Measurements from ENCODE around the gene OLFM4. TPM values are rescaled to one million over a fixed set of nuclear protein-coding genes. Genes with fewer than 3 reads are reported as not detected.

The OLFM4 gene
- total RNA-seq, 1 donor from 2014 or later = not detected

- Mint-ChIP-seq H3K4me1 (ENCODE audit: low read depth, unreplicated experiment) (peaks cover 5% of the 10 kb centered on the region), H3K36me3 (ENCODE audit: low read depth, unreplicated experiment) (no peaks in the 10 kb centered on the region), H3K9me3 (ENCODE audit: unreplicated experiment) (no peaks in the 10 kb centered on the region), H3K4me3 (ENCODE audit: unreplicated experiment) (no peak overlapping the region), H3K27ac (ENCODE audit: unreplicated experiment) (no peak overlapping the region), H3K27me3 (ENCODE audit: low read depth, unreplicated experiment) (no peaks in the 10 kb centered on the region)
- Histone ChIP-seq H3K27me3 (ENCODE audit: insufficient read depth, low read length) (no peaks in the 10 kb centered on the region), H4K20me1 (ENCODE audit: insufficient read depth, low read length) (no peaks in the 10 kb centered on the region), H3K36me3 (ENCODE audit: insufficient read depth, low read length) (no peaks in the 10 kb centered on the region), H3K4me3 (ENCODE audit: insufficient read depth, low read depth, low read length) (no peak overlapping the region), H2AFZ (ENCODE audit: low read depth, low read length) (no peak overlapping the region), H3K79me2 (ENCODE audit: insufficient read depth, low read length) (no peaks in the 10 kb centered on the region), H3K27ac (ENCODE audit: low read depth, low read length) (no peak overlapping the region), H3K9me3 (ENCODE audit: insufficient read depth, low read depth, low read length) (peaks cover 3% of the 10 kb centered on the region), H3K4me1 (ENCODE audit: insufficient read depth, low read length) (no peaks in the 10 kb centered on the region), H3K9ac (ENCODE audit: low read length) (no peak overlapping the region), H3K4me2 (ENCODE audit: low read length) (no peak overlapping the region)
- DNase-seq (ENCODE audit: low read depth) (no peak), FAIRE-seq (no peak)
- TF ChIP-seq EZH2 (IDR thresholded peaks at IDR 0.05; ENCODE audit: insufficient read depth, low read length) = no peak
- no peak for TF ChIP-seq CTCF (IDR thresholded peaks at IDR 0.05; ENCODE audit: insufficient read depth, low read depth, low read length)
Observed at GRCh38 chr13:52991344-52992020, 37.1 kb upstream of the OLFM4 start.

GRCh38 chr13:52992110-52992509 lies 36.5 kb upstream of the OLFM4 start:
- Histone ChIP-seq H2AFZ (ENCODE audit: low read depth, low read length) (no peak overlapping the region), H3K79me2 (ENCODE audit: insufficient read depth, low read length) (no peaks in the 10 kb centered on the region), H3K9ac (ENCODE audit: low read length) (no peak overlapping the region), H3K9me3 (ENCODE audit: insufficient read depth, low read depth, low read length) (peaks cover 3% of the 10 kb centered on the region), H3K27me3 (ENCODE audit: insufficient read depth, low read length) (no peaks in the 10 kb centered on the region), H3K4me1 (ENCODE audit: insufficient read depth, low read length) (no peaks in the 10 kb centered on the region), H3K27ac (ENCODE audit: low read depth, low read length) (no peak overlapping the region), H3K36me3 (ENCODE audit: insufficient read depth, low read length) (no peaks in the 10 kb centered on the region), H3K4me3 (ENCODE audit: insufficient read depth, low read depth, low read length) (no peak overlapping the region), H4K20me1 (ENCODE audit: insufficient read depth, low read length) (no peaks in the 10 kb centered on the region), H3K4me2 (ENCODE audit: low read length) (no peak overlapping the region)
- H3K4me1 Mint-ChIP-seq (ENCODE audit: low read depth, unreplicated experiment) = peaks cover 5% of the 10 kb centered on the region
- no peak overlapping the region for H3K27ac Mint-ChIP-seq (ENCODE audit: unreplicated experiment)
- no peaks in the 10 kb centered on the region for H3K36me3 Mint-ChIP-seq (ENCODE audit: low read depth, unreplicated experiment)
- TF ChIP-seq EZH2 (IDR thresholded peaks at IDR 0.05; ENCODE audit: insufficient read depth, low read length) (no peak), CTCF (IDR thresholded peaks at IDR 0.05; ENCODE audit: insufficient read depth, low read depth, low read length) (no peak)
- DNase-seq (ENCODE audit: low read depth) = no peak
- no peaks in the 10 kb centered on the region for H3K27me3 Mint-ChIP-seq (ENCODE audit: low read depth, unreplicated experiment)
- H3K9me3 Mint-ChIP-seq (ENCODE audit: unreplicated experiment) = no peaks in the 10 kb centered on the region
- no peak overlapping the region for H3K4me3 Mint-ChIP-seq (ENCODE audit: unreplicated experiment)
- no peak for FAIRE-seq

- TF ChIP-seq CTCF (IDR thresholded peaks at IDR 0.05; ENCODE audit: insufficient read depth, low read depth, low read length) (no peak), EZH2 (IDR thresholded peaks at IDR 0.05; ENCODE audit: insufficient read depth, low read length) (no peak)
- Mint-ChIP-seq H3K4me1 (ENCODE audit: low read depth, unreplicated experiment) (peaks cover 5% of the 10 kb centered on the region), H3K27me3 (ENCODE audit: low read depth, unreplicated experiment) (no peaks in the 10 kb centered on the region), H3K9me3 (ENCODE audit: unreplicated experiment) (no peaks in the 10 kb centered on the region), H3K36me3 (ENCODE audit: low read depth, unreplicated experiment) (no peaks in the 10 kb centered on the region), H3K27ac (ENCODE audit: unreplicated experiment) (no peak overlapping the region), H3K4me3 (ENCODE audit: unreplicated experiment) (no peak overlapping the region)
- FAIRE-seq = no peak
- no peak overlapping the region for H3K4me2 ChIP-seq (ENCODE audit: low read length)
- no peak for DNase-seq (ENCODE audit: low read depth)
- H3K9me3 ChIP-seq (ENCODE audit: insufficient read depth, low read depth, low read length) = peaks cover 3% of the 10 kb centered on the region
- H4K20me1 ChIP-seq (ENCODE audit: insufficient read depth, low read length) = no peaks in the 10 kb centered on the region
- H3K27me3 ChIP-seq (ENCODE audit: insufficient read depth, low read length) = no peaks in the 10 kb centered on the region
- H3K36me3 ChIP-seq (ENCODE audit: insufficient read depth, low read length) = no peaks in the 10 kb centered on the region
- H3K27ac ChIP-seq (ENCODE audit: low read depth, low read length) = no peak overlapping the region
- H3K79me2 ChIP-seq (ENCODE audit: insufficient read depth, low read length) = no peaks in the 10 kb centered on the region
- H3K4me3 ChIP-seq (ENCODE audit: insufficient read depth, low read depth, low read length) = no peak overlapping the region
- no peaks in the 10 kb centered on the region for H3K4me1 ChIP-seq (ENCODE audit: insufficient read depth, low read length)
- no peak overlapping the region for H3K9ac ChIP-seq (ENCODE audit: low read length)
- H2AFZ ChIP-seq (ENCODE audit: low read depth, low read length) = no peak overlapping the region
Observed at GRCh38 chr13:52994051-52994450, 34.6 kb upstream of the OLFM4 start.
